Measurements from ENCODE around the gene CUL4B.
"Not testable (repeated sequence)": the region's sequence is repeated elsewhere in the genome, so short reads cannot be mapped to it uniquely, and the experiment has no call there.

The CUL4B gene

DNA sequence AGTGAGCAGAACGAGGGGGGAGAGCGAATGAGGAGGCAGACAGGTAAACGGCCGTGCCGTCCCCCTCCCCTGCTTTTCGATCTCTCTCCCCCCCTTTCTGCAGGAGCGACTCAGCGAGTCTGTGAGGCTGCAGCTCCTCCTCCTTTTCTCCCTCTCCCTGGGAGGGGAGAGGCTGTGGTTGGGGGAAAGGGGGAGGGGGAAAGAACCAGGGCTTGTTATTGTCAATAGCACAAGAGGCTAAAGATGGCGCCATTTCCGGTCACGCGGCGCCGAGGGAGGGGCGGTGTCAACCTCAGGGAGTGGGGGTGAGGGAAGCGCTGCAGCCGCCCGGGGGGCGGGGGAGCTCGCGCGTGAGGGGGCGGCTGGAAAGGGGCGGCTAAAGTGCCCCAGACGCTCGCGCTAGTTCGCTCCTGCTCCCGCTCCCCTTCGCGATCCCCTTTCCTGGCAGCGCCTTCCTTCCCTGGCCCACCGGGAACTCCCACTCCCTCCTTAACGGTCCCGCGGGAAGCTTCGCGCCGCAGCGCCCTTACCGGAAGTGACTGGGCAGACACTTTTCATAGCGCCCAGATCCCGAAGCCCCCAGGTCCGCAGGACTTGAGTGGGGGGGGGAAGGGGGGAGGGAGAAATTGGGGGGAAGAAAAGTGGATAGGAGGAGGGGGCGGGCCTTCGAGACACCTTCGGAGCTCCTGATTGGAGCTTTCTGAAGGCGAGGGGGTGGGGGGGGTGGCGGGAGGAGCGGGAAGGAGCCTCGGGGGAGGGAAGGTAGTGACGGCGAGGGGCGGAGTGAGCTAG lies at the start of gene CUL4B:
Gene CUL4B (minus strand): TSS at position 121 of the 792 bp plus-strand sequence. CDS start 324 bp downstream, outside the sequence.
- peak; percentile 78 for DNase-seq

DNA sequence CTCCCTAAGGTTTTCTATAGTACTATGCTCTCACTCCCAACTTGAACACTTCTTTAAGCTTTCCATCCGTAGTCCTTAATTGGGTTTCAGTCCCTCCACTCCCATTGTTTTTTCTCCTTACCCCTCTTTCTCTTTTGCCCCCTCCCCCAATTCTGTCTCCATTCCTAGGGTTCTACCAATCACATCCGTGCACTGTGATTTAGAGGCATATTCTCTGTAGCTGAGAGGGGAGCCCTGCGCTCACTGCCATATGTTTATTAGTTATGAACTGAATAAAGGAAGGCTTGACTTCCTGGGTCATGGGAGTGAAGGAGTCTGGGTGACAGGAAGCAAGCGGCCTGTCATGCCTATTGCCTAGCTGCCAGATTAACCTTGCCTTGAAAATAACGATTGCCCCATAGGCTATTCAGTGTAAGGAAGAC lies 43.6 kb upstream of the CUL4B start:
- DNase-seq = no peak

DNA sequence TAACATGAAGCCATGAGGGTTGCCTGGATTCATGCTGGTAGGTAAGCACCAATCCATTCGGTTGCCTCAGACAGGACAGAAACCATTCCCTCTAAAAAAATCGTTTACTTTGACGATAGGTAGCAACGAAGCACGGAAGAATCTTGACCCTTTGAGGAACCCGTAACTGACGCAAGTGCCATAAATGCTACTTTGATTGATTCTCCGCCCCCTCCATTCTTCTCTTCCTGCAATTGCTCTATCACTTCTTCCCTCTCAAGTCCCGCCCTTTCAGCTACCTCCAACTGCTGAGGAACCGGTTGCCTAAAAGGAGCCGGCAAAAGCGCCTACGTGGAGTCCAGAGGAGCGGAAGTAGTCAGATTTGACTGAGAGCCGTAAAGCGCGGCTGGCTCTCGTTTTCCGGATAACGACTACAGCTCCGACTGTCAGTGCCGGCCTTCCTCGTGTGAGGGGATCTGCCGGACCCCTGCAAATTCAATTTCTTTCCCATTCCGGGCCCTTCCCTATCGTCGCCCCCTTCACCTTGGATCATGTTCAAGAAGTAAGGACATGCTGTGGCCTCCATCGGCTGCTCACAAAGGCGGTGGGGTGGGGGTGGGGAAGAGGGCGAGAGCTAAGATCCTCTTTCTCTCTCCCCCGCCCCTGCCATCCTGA lies 43.1 kb upstream of the CUL4B start, which contains the start of gene MCTS1:
Gene MCTS1 (plus strand): TSS at position 395 of the 654 bp plus-strand sequence. CDS start 136 bp downstream, at position 531.
- peak; percentile 57 for DNase-seq

DNA sequence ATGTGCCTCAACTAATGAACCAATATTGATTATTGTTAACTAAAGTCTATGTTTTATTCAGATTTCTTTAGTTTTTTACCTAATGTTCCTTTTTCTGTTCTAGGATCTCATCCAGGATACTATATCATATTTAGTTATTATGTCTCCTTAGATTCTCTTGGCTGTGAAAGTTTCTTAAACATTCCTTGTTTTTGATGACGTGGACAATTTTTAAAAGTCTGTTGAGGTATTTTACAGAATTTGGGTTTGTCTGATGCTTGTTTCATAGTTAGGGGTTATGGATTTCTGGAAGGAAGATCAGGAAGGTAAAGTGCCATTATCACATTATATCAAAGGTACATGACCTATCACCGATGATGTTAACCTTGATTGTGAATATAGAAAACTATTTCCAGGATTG lies 24.9 kb upstream of the CUL4B start:
- no peak for DNase-seq

DNA sequence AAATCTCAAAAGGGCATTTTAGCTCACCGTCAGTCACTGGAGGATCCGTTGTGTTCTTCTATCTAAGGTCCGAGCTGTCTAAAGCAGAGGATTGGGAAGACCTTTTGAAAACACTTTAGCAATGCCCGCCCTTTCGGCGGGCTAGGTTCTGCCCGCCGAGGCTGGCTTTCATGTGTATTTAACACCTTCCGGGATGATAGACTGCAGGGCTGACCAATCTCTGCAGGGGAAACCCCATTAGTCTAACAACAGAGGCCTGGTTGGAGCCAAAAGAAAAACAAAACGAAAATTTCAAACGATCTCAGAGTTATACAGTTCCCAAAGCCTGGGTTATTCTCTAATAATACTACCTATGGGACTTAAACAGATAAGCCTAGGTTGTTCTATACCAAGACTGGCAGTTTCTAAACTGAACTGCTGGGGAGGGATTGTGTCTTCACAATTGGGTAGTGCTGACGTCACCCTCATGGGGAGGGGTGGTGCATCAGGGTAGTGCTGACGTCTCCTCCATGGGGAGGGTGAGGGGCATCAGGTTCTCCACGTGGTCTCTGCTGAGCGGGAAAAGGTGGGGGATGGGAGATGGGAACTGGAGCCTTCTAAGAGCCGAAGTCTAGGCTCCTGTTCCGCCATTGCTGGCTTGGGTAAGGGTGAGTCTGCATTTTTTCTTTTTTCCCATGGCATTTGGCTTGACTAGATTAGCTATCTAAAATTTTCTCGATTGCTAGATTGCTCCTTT lies 14.8 kb upstream of the CUL4B start:
- DNase-seq = no peak

DNA sequence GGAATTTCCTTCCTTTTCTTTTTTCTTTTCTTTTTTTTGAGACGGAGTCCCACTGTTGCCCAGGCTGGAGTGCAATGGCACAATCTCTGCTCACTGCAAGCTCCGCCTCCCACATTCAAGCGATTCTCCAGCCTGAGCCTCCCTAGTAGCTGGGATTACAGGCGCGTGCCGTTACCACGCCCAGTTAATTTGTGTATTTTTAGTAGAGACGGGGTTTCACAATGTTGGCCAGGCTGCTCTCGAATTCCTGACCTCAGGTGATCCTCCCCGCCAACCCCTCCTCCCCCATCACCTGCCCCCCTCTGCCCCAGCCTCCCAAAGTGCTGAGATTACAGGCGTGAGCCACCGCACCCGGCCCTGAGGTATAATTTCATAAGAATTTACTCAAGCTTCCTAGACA lies 13.0 kb upstream of the CUL4B start:
- DNase-seq = not testable (repeated sequence)

DNA sequence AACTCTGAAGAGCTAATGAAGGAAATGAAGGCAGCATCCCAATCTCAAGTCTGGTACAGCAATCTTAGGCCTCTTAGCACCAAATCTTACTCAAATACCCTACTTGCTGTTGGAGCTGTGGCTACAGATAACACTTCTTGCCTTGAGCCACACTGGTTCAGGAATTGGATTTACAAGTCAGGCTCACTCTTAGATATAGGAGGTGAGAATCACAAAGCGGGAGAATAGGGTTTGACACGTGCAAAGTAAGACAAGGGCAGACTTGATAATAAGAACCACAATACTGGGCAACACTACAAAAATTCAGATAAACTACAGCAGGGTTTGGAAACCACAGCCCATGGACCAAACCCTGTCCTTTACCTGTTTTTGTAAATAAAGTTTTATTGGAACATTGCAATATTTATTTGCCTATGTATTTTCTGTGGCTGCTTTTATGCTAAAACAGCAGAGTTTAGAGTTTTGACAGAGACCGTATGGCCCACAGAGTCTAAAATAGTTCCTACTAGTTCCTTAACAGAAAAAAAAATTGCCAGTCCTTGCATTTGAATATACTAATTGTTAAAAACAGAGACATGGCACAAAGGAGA lies 9.3 kb upstream of the CUL4B start:
- DNase-seq = no peak

DNA sequence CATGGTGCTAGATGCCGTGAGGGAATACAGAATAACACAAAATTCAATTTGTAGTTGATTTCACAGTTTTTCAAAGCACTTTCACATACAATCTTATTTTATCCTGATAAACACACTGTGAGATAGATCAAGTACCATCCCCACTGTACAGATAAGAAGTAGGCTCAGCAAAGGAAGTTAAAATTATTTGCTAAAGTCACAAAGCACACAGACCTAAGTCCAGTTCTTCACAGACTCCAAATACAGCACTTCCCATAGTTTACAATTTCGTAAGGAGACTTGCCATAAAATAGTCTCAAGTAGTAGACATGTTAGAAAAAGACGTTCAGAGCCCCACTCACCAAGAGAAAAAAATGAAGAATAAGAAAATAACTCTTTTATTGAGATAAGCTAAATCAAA lies 7.8 kb upstream of the CUL4B start:
- DNase-seq = no peak

DNA sequence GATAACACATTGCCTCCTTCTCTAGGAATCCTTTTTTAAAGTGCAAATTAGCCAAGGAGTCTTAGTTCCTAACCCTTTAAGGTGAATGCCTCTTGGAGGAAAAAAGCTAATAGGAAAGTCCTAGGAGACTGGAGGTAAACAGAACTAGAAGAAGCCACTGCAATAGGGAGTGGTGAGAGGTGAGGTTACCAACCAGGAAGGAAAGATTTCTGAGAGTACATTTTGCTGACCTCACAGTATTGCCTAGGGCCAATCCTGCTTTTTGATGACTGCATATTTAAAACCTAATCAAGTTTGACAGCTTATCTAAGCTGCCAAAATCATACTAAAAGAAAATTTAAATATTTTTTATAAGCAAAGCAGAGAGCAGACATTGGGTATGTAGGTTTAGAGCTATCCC lies 7.3 kb upstream of the CUL4B start:
- no peak for DNase-seq

DNA sequence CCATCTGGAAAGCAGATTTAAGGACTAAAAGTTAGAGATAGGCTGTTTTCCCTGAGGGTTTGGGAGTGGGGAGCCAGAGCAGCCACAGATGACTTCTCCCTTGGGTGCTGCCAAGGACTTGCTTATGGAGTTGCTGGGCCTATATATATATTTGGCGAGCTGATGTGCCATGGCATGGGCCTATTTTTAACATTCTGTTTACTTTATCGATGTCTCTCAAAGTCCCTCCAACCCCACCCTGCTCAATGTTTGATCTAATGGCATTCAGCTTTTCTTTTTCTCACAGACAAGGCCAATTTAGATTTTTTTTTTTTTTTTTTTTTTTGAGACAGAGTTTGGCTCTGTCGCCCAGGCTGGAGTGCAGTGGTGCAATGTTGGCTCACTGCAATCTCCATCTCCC lies 6.1 kb upstream of the CUL4B start:
- DNase-seq = no peak

DNA sequence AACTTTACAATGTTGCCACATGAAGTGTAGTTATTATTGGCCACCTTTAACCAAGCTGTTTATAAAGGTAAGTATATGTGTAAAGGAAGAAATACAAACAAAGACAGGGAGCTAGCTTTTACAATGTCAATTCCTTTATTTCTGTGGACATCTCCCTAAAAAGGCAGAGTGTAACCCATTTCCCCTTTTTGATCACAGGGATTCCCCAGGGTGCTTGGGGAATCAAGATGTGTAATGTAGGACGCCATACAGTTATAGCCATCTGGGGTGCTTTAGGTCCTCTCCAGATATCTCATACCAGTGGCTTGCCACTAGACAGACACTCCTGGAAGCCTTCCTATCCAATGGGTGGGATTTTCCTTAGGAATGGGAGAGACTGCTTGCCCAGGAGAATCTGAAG lies 4.2 kb upstream of the CUL4B start:
- DNase-seq = no peak

DNA sequence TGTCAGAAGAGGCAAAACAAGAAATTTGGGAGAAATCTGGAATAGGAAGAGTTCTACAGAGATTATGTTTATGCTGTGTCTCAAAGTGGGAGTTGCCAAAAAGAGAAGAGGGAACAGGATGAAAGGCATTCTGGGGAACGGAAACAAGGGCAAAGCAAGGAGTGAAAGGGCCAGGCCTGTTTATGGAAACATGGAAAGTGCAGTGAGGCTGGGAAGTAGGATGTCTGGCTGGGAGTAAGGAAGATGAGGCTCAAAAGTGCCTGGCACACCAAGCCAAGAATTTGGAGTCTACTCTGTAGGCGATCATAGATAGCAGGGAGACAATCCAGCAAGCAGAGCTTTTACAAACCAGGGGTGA lies 1.8 kb upstream of the CUL4B start:
- DNase-seq = no peak

DNA sequence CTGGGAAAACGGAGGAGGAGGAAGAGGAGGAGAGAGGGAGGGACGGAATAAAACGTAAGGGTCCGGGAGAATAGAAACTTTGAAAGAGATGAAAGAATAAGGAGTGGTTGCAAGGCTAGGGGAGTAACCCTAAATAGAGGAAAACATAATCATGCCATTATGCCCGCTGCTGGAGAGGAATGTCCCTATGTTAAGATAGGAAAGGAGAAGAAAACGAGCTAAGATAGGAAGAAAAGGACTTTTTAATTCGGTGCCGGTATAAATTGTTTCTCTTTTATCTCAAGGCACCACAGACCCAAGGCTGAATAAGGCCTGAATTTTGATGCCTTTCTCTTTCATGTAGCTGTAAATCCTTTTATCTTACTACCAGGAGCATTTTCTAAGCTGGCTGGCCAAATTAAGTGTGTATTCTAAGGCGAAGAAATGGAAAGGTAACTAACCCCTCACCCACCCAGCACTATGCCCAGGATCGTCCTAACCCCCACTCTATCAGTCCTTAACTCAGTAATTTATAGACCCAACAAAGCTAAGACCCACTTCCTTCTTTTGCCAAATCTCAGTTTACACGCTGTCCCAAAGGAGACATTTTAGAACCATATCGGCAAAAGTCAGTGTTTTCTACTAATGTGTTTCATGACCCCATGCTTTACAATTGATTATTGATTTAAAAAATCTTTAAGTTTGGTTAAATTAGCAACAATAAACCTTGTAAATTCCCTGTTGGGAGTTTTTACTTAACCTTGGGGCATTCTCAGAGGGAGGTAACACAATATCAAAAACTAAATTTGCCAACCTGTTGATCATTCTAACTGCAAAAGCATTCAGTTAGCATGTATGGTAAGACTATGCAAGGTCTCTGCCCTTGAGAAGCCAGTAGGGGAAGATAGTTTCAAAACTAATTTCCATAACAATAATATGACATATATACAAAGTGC lies 1.1 kb upstream of the CUL4B start:
- DNase-seq = no peak

DNA sequence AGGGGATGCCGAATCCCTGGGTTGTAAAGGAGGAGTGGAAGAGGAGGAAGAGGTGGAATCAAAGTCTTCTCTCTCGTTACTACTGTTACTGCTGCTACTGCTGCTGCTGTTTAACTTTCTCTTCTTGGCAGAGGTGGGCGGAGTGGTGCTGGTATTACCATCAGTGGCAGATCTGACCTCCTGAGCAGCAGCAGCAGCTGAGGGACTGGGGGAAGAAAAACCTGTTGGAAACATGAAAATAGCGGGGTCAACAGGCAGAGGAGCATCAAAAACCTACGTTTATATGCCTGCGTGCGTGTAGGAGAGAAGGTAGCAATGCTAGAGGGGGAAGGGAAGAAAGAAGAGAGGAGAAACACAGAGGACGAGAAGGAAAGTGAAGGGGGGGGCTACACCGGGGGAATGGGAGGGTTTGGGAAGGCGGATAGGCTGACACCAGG lies 339 bp downstream of the CUL4B start:
- DNase-seq = peak; percentile 16

DNA sequence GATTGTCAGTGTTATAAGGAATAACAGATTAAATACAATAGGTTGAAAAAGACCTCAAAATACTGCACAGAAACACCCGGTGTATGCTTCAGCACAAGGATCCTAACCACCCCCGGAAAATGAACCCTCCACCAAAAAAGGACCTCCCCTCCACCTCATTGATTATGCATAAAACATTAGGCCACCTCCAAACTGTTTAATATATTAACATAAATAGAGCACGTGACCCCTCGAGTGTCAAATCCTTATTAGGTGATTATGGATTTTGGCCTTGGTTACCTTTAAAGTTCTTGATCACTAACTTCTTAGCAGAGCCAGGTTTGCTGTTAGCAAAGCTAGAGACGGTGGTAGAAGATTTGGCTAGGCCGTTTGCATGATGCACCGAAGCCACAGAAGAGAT lies 958 bp downstream of the CUL4B start:
- no peak for DNase-seq

DNA sequence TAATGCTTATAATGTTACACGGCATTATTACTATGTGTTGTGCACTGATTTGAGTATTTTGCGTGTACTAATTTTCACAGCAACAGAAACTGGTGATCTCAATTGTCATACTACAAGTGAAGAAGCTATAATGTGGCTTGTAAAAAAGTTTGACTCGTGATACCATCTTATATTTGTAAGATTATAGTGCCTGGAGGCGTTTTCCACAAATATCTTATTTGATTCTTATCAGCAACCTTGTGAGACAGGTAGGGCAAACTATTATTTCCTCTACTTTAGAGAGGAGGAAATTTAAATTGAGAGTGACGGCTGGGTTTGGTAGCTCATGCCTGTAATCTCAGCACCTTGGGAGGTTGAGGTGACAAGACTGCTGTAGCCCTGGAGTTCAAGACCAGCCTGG lies 4.5 kb downstream of the CUL4B start:
- DNase-seq = no peak

DNA sequence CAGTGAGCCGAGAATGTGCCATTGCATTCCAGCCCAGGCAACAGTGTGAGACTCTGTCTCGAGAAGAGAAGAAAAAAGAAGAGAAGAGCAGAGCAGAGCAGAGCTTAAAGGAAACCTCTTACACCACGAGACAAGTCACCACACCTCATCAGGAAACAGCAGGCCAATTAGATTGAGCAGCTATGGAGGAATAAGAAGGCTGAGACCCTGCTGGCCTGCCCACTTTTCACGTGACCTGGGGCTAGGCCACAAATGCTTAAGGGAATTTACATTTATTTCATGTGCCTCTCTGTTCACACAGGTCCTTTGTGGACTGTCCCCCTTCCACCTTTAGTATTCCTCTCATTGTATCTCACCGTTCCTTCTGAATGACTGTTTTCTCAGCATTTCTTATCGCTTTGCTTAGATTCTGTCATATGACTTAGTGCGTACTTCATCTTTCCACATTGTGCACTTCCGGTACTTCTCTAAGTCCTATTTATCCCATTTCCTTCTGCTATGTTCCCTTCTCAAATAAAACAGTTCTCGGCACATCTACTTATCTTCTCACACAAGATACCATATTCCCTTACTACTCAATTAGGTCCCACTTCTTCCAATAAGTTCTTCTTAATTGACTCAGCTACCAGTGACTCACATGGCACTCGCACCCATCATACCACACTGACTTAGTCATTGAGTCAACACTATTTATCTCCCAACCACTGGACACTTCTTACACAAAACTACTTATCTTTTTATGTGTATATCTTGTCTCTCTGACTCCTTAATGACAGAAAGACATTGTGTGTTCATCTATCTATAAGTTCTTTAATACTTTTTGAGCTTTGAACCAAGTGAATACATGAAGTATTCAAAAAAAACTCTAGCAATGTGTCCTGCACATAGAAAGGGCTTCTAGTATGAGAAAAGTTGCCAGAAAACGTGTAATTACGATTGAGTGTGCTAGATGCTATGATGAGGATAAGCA lies 11.0 kb downstream of the CUL4B start:
- peak; percentile 0 for DNase-seq

DNA sequence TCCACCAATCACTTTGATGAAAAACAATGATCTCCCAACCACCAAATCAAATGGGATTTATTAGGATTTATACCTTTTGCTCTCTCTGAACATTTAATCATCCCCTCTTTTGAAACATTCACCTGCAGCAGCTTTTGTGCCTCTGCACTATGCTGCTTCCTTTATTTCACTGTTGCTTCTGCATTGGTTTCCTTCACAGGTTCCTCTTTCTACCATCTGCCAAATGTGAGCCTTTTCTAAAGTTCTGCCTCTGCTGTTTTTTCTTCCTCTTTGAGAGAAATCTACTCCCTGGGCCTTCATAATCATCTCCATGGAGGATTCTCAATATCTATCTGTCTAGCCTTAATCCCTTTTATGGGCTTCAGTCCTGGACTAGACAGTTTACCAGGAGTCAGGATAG lies 24.7 kb downstream of the CUL4B start:
- no peak for DNase-seq

DNA sequence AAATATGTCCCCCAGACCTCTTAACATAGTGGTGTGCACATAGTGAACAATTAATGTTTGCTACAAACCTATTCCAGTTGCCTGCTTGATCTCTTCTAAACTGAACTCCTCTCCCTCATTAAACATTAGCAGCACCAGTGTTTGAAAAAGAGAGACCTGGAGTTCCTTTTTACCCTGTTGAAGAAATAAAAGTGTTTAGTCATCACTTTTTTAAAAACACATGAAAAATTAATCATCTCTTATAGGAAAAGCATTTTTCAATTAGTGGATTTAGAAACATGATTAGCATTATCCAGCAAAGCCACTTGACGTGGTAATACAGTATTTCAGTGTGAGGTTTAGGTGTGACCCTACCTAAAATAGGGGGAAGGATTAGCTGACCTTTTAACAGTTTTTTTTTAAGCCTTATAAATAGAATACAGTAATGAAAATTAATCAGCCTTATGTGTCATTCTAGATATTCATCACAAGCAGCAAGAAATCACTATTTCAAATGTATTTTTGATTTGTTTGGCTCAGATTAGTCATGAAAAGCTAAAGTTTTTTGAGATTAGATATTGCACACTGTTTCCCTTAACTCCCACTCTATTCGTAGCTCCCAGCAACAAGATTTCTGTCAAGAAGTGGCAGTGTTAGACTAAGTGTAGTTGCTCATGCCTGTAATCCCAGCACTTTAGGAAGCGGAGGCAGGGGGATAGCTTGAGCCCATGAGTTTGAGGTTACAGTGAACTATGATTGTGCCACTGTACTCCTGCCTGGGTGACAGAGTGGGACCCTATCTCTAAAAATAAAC lies 26.2 kb downstream of the CUL4B start:
- no peak for DNase-seq

DNA sequence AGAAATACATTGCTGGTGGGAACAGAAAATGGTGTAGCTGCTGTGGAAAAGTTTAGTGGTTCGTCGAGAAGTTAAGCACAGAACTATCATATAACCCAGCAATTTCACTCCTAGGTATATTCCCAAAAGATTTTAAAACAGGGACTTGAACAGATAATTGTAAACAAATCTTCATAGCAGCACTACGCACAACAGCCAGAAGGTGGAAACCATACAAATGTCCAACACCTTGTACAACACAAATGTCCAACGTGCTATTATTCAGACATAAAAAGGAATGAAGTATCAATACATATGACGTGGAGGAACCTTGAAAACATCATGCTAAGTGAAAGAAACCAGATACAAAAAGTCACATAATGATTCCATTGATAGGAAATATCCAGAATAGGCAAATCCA lies 37.9 kb downstream of the CUL4B start:
- no peak for DNase-seq
